ENCODE measurements around the gene NFIX. TPM values are rescaled to one million over a fixed set of nuclear protein-coding genes. Genes with fewer than 3 reads are reported as not detected.

Gene NFIX
- total and polyA plus RNA-seq, 2 of the 13 experiments (the other 11 are each of a cell fraction or from before 2014, with no cell fraction given), result 3.4 to 5.4 TPM

- TF ChIP-seq ZNF407 (CRISPR knock-in tag; IDR thresholded peaks at IDR 0.05; ENCODE audit: not compliant biosample characterization), result no peak
- no peak for TF ChIP-seq ZNF280B (CRISPR knock-in tag; IDR thresholded peaks at IDR 0.05; ENCODE audit: borderline replicate concordance)
- 0 out of 2 replicates have a peak, but pooled peaks have one; percentile 46 for TF ChIP-seq POGK (CRISPR knock-in tag; conservative IDR thresholded peaks at IDR 0.05)
- no peak for TF ChIP-seq MBNL3 (CRISPR knock-in tag; conservative IDR thresholded peaks at IDR 0.05)
- no peak; the same call in 1 of the 2 replicates for TF ChIP-seq ZNF564 (CRISPR knock-in tag; IDR thresholded peaks at IDR 0.05)
- TF ChIP-seq SSRP1 (CRISPR knock-in tag; IDR thresholded peaks at IDR 0.05), result 0 out of 2 replicates have a peak, but pooled peaks have one; percentile 57
- no peak for TF ChIP-seq SRSF9 (IDR thresholded peaks at IDR 0.05; ENCODE audit: borderline replicate concordance, insufficient read depth, low read depth, low read length, poor library complexity, severe bottlenecking)
- peak; percentile 47; the same call in 1 of the 2 replicates for TF ChIP-seq FOSL2 (CRISPR knock-in tag; IDR thresholded peaks at IDR 0.05)
- 0 out of 2 replicates have a peak, but pooled peaks have one; percentile 33 for TF ChIP-seq FOXC1 (CRISPR knock-in tag; IDR thresholded peaks at IDR 0.05; ENCODE audit: borderline replicate concordance)
- no peak for TF ChIP-seq ATRX (CRISPR knock-in tag; IDR thresholded peaks at IDR 0.05; ENCODE audit: borderline replicate concordance)
- no peak for TF ChIP-seq ETV6 (CRISPR knock-in tag; conservative IDR thresholded peaks at IDR 0.05)
- TF ChIP-seq GFI1 (CRISPR knock-in tag; IDR thresholded peaks at IDR 0.05; ENCODE audit: borderline replicate concordance), result peak; percentile 22; the same call in 1 of the 2 replicates
- TF ChIP-seq RXRB (CRISPR knock-in tag; IDR thresholded peaks at IDR 0.05; ENCODE audit: borderline replicate concordance), result peak; percentile 84
- no peak for TF ChIP-seq TAF15 (IDR thresholded peaks at IDR 0.05; ENCODE audit: low read depth, low read length, poor library complexity, severe bottlenecking)
- TF ChIP-seq ELK4 (CRISPR knock-in tag; IDR thresholded peaks at IDR 0.05; ENCODE audit: borderline replicate concordance), result no peak
- TF ChIP-seq KDM5A (IDR thresholded peaks at IDR 0.05; ENCODE audit: borderline replicate concordance, low read length), result no peak; the same call in 1 of the 2 replicates
Measured at GRCh38 chr19:13128583-13128982, 133.3 kb downstream of the NFIX start (continued).
